Activated CD8-positive, alpha-beta T cell treated with anti-CD3 and anti-CD28 coated beads, Interleukin-2, amount 10 ng/mL, durations not matched to agents 7 days and 5 days (primary cell): ENCODE data around the gene CCDC178. TPM values are rescaled to one million over a fixed set of nuclear protein-coding genes. Genes with fewer than 3 reads are reported as not detected.

Experiments used
- ATAC-seq: fragments of 150-1000 bp; cut with Tn5 transposase; one replicate; pipeline ENCODE4 v1.10.0; 2021; ENCODE audit warnings: moderate library complexity
- CTCF ChIA-PET: fragments of 350-600 bp; sonication (Branson Sonifier 250); formaldehyde crosslinking; loops from one replicate; lab custom pipeline; 2021; ENCODE audit warnings: antibody characterized with exemption; lab: Charles Lee
- POLR2A ChIA-PET: fragments of 350-600 bp; sonication (Branson Sonifier 250); formaldehyde crosslinking; loops from one replicate; lab custom pipeline; 2021; ENCODE audit warnings: antibody characterized with exemption; lab: Charles Lee
- DNase-seq: peaks from one replicate; pipeline ENCODE4 v3.0.0-alpha.2; 2020
- H3K27ac Mint-ChIP-seq: one replicate; pipeline ENCODE4 v1.8.0; 2021; ENCODE audit warnings: mild to moderate bottlenecking, mixed read lengths
- H3K27me3 Mint-ChIP-seq: one replicate; pipeline ENCODE4 v1.8.0; 2021; ENCODE audit warnings: low read depth, mixed read lengths
- H3K36me3 Mint-ChIP-seq: one replicate; pipeline ENCODE4 v1.8.0; 2021; ENCODE audit warnings: low read depth, mixed read lengths
- H3K4me1 Mint-ChIP-seq: one replicate; pipeline ENCODE4 v1.8.0; 2021; ENCODE audit warnings: low read depth, mixed read lengths
- H3K4me3 Mint-ChIP-seq: one replicate; pipeline ENCODE4 v1.8.0; 2021; ENCODE audit warnings: mild to moderate bottlenecking, mixed read lengths
- H3K9me3 Mint-ChIP-seq: one replicate; pipeline ENCODE4 v1.8.0; 2022; ENCODE audit warnings: mixed read lengths; ENCODE audit not compliant: insufficient read depth
- total RNA-seq, 2 experiments: library from RNA; stranded (reverse); gene quantifications; one replicate each; pipeline ENCODE4 v1.2.3, GENCODE V29; 2021

CCDC178 gene
- total RNA-seq, 2 experiments from 2014 or later, result not detected

DNA sequence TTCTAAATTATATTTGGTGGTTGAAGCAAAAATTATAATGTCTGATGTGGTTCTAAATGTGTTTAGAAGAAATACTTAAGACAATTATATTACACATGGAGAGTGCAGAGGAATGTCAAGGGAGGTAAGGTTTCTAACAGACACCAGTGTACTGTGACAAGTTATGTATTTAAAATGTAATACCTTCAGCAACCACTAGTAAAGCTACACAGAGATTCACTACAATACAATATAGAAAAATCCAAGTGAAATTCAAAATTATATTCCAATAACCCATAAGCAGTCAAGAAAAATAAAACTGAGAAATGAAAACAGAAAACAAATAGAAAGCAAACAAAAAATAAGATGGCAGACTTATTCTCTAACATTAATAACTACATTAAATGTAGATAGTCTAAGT, 418.2 kb downstream of the CCDC178 start:
- DNase-seq (no peak), ATAC-seq (no peak)
- Mint-ChIP-seq H3K4me1 (no peaks in the 10 kb centered on the region), H3K36me3 (no peaks in the 10 kb centered on the region), H3K9me3 (peaks cover 5% of the 10 kb centered on the region), H3K27me3 (no peaks in the 10 kb centered on the region), H3K27ac (no peak overlapping the region), H3K4me3 (no peak overlapping the region)
- CTCF ChIA-PET, result no interaction called here
- POLR2A ChIA-PET, result no interaction called here

GRCh38 chr18:33020877-33021276, 419.6 kb downstream of the CCDC178 start:
- DNase-seq, result no peak
- no peak overlapping the region for H3K4me3 Mint-ChIP-seq
- POLR2A ChIA-PET, result no interaction called here
- no peaks in the 10 kb centered on the region for H3K27me3 Mint-ChIP-seq
- H3K4me1 Mint-ChIP-seq, result no peaks in the 10 kb centered on the region
- H3K27ac Mint-ChIP-seq, result no peak overlapping the region
- no peak for ATAC-seq
- H3K36me3 Mint-ChIP-seq, result no peaks in the 10 kb centered on the region
- no peaks in the 10 kb centered on the region for H3K9me3 Mint-ChIP-seq
- CTCF ChIA-PET, result no interaction called here

GRCh38 chr18:33014060-33014796, 426.3 kb downstream of the CCDC178 start:
- Mint-ChIP-seq H3K4me3 (no peak overlapping the region), H3K36me3 (no peaks in the 10 kb centered on the region), H3K4me1 (no peaks in the 10 kb centered on the region), H3K27ac (no peak overlapping the region), H3K27me3 (no peaks in the 10 kb centered on the region), H3K9me3 (peaks cover 15% of the 10 kb centered on the region)
- CTCF ChIA-PET, result no interaction called here
- ATAC-seq, result no peak
- DNase-seq, result no peak
- POLR2A ChIA-PET, result no interaction called here

GRCh38 chr18:33010149-33010548, 430.4 kb downstream of the CCDC178 start:
- ATAC-seq, result no peak

DNA sequence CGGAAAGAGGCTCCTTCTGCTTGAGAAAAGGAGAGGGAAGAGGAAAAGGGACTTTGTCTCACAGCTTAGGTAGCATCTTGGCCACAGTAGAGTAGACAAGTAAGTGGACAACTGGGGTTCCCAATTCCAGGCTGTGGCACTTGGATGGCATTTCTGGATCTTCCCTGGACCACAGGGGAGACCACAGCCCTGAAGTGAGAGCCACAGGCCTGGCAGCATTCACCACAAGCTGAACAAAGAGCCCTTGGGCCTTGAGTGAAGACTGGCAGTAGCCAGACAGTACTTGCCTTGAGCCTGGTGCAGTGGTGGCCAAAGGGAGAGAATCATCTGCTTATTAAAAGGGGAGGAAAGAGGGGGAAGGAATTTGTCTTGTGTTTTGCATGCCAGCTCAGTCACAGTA, 441.6 kb downstream of the CCDC178 start:
- no peak overlapping the region for H3K4me3 Mint-ChIP-seq
- H3K4me1 Mint-ChIP-seq, result no peaks in the 10 kb centered on the region
- peaks cover 4% of the 10 kb centered on the region for H3K9me3 Mint-ChIP-seq
- ChIA-PET CTCF (no interaction called here), POLR2A (no interaction called here)
- ATAC-seq (no peak), DNase-seq (no peak)
- H3K27ac Mint-ChIP-seq, result no peak overlapping the region
- H3K27me3 Mint-ChIP-seq, result no peaks in the 10 kb centered on the region
- no peaks in the 10 kb centered on the region for H3K36me3 Mint-ChIP-seq

More at GRCh38 chr18:33010149-33010548, 430.4 kb downstream of the CCDC178 start:
- H3K4me3 Mint-ChIP-seq, result no peak overlapping the region
- H3K27ac Mint-ChIP-seq, result no peak overlapping the region
- no peaks in the 10 kb centered on the region for H3K4me1 Mint-ChIP-seq
- ChIA-PET CTCF (no interaction called here), POLR2A (no interaction called here)
- H3K27me3 Mint-ChIP-seq, result no peaks in the 10 kb centered on the region
- no peaks in the 10 kb centered on the region for H3K36me3 Mint-ChIP-seq
- DNase-seq, result no peak
- H3K9me3 Mint-ChIP-seq, result peaks cover 15% of the 10 kb centered on the region

DNA sequence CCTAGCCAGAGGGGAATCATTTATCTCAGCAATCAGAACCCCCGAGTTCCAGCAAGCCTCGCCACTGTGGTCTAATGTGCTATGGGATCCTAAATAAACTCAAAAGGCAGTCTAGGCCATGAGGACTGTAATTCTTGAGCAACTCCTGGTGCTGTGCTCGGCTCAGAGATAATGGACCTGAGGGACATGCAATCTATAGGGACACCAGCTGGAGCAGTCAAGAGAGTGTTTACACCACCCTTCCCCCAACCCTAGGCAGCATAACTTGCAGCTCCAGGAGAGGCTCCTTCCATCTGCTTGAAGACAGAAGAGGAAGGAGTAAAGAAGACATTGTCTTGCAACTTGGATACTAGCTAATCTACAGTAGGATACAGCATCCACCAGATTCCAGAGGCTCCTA, 442.2 kb downstream of the CCDC178 start:
- no peak for DNase-seq
- Mint-ChIP-seq H3K27me3 (no peaks in the 10 kb centered on the region), H3K4me3 (no peak overlapping the region), H3K36me3 (no peaks in the 10 kb centered on the region), H3K9me3 (peaks cover 4% of the 10 kb centered on the region), H3K4me1 (no peaks in the 10 kb centered on the region), H3K27ac (no peak overlapping the region)
- CTCF ChIA-PET, result no interaction called here
- no peak for ATAC-seq
- POLR2A ChIA-PET, result no interaction called here

DNA sequence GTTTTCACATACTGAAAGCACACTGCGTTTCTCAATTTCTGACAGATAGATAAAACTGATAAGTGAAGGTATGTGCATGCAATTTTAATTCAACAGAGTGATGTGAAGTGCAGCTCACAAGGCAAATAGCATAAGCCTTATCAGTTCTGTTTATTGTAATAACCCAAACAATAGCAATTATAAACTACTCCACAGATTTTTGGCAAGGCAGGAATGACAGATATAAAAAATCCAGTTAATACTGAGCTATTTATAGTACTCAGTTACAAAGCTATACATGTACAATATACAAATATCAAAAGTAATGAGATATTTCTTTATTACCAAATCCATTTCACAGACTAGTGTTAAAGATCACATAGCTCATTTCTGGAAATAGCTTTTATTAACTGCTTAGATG, 456.8 kb downstream of the CCDC178 start:
- ATAC-seq, result no peak
- H3K36me3 Mint-ChIP-seq, result no peaks in the 10 kb centered on the region
- DNase-seq, result no peak
- ChIA-PET POLR2A (no interaction called here), CTCF (no interaction called here)
- no peak overlapping the region for H3K4me3 Mint-ChIP-seq
- H3K27ac Mint-ChIP-seq, result no peak overlapping the region
- no peaks in the 10 kb centered on the region for H3K4me1 Mint-ChIP-seq
- peaks cover 6% of the 10 kb centered on the region for H3K9me3 Mint-ChIP-seq
- H3K27me3 Mint-ChIP-seq, result no peaks in the 10 kb centered on the region

DNA sequence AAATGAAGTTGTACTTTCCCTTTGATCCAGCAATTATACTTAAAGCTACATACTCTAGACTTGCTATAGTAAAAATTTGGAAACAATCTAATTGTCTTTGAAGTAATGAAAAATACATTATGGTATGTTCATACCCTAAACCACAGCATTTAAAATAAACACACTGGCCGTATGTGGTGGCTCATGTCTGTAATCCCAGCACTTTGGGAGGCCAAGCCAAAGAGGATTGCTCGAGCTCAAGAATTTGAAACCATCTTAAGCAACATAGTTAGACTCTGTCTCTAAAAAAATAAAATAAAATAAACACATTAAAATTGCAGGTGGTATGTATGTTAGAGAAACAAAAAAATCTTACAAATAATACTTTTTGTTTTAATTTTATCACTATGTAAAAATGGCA, 459.6 kb downstream of the CCDC178 start:
- H3K4me1 Mint-ChIP-seq, result no peaks in the 10 kb centered on the region
- H3K27ac Mint-ChIP-seq, result no peak overlapping the region
- no peak for ATAC-seq
- peaks cover 11% of the 10 kb centered on the region for H3K9me3 Mint-ChIP-seq
- H3K36me3 Mint-ChIP-seq, result no peaks in the 10 kb centered on the region
- no peaks in the 10 kb centered on the region for H3K27me3 Mint-ChIP-seq
- ChIA-PET CTCF (no interaction called here), POLR2A (no interaction called here)
- no peak overlapping the region for H3K4me3 Mint-ChIP-seq
- DNase-seq, result no peak

DNA sequence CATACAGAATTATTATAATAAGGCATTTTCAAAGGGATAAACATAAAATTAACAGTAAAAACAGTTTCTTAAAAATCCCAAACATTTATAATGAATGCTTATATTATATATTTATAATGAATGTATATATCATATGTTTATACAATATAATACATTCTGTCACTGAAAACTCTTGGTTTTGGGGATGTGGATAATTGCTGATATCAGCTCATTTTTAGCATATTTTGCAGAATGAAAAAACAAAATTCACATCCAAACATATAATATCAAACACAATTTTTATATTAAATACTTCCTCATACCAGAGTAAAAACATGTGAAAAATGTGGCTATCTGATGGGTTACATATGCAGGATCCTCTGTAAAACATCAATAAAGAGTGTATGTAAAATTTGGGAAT, 465.0 kb downstream of the CCDC178 start:
- H3K9me3 Mint-ChIP-seq, result peaks cover 11% of the 10 kb centered on the region
- no peak overlapping the region for H3K27ac Mint-ChIP-seq
- no peaks in the 10 kb centered on the region for H3K36me3 Mint-ChIP-seq
- H3K27me3 Mint-ChIP-seq, result no peaks in the 10 kb centered on the region
- DNase-seq (no peak), ATAC-seq (no peak)
- CTCF ChIA-PET, result no interaction called here
- no peak overlapping the region for H3K4me3 Mint-ChIP-seq
- POLR2A ChIA-PET, result no interaction called here
- no peaks in the 10 kb centered on the region for H3K4me1 Mint-ChIP-seq

GRCh38 chr18:32975163-32975436, 465.4 kb downstream of the CCDC178 start:
- no peak for ATAC-seq
- H3K27ac Mint-ChIP-seq, result no peak overlapping the region
- no peaks in the 10 kb centered on the region for H3K4me1 Mint-ChIP-seq
- H3K36me3 Mint-ChIP-seq, result no peaks in the 10 kb centered on the region
- no peaks in the 10 kb centered on the region for H3K27me3 Mint-ChIP-seq
- no peak for DNase-seq
- no peak overlapping the region for H3K4me3 Mint-ChIP-seq
- peaks cover 11% of the 10 kb centered on the region for H3K9me3 Mint-ChIP-seq
- ChIA-PET CTCF (no interaction called here), POLR2A (no interaction called here)

GRCh38 chr18:32974421-32975162, 465.9 kb downstream of the CCDC178 start:
- Mint-ChIP-seq H3K4me3 (no peak overlapping the region), H3K4me1 (no peaks in the 10 kb centered on the region), H3K36me3 (no peaks in the 10 kb centered on the region), H3K9me3 (peaks cover 8% of the 10 kb centered on the region), H3K27ac (no peak overlapping the region), H3K27me3 (no peaks in the 10 kb centered on the region)
- ChIA-PET CTCF (no interaction called here), POLR2A (no interaction called here)
- no peak for DNase-seq
- ATAC-seq, result no peak

DNA sequence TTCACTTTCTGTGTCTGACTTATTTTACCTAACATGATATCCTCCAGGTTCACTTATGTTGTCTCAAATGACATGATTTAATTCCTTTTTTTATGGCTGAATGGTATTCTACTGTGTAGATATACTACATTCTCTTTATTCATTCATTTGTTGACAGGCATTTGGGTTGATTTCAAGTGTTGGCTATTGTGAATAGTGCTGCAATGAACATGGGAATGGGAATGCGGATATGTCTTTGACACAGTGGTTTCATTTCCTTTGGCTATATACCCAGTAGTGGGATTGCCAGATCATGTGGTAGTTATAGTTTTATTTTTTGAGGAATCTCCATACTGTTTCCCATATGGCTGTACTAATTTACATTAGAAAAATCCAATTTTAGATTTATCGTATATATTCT, 472.3 kb downstream of the CCDC178 start:
- H3K4me3 Mint-ChIP-seq, result no peak overlapping the region
- CTCF ChIA-PET, result no interaction called here

More for the DNA sequence above, 472.3 kb downstream of the CCDC178 start:
- ATAC-seq, result no peak
- H3K27me3 Mint-ChIP-seq, result no peaks in the 10 kb centered on the region
- H3K4me1 Mint-ChIP-seq, result no peaks in the 10 kb centered on the region
- POLR2A ChIA-PET, result no interaction called here
- H3K27ac Mint-ChIP-seq, result no peak overlapping the region
- no peak for DNase-seq
- H3K36me3 Mint-ChIP-seq, result no peaks in the 10 kb centered on the region
- H3K9me3 Mint-ChIP-seq, result no peaks in the 10 kb centered on the region
